Activated naive CD4-positive, alpha-beta T cell treated with anti-CD3 and anti-CD28 coated beads, Interleukin-2, amount 50 U/mL, for 72 hours (primary cell): ENCODE data around the gene SMC1B. TPM values are rescaled to one million over a fixed set of nuclear protein-coding genes. Genes with fewer than 3 reads are reported as not detected.
A peak's percentile ranks its signal among the peaks of the same experiment; 100 is the strongest.
"Not testable (repeated sequence)": the region's sequence is repeated elsewhere in the genome, so short reads cannot be mapped to it uniquely, and the experiment has no call there.

Experiments
- ATAC-seq, 2 donors: fragments of 150-1000 bp; cut with Tn5 transposase; 2 replicates each; pipeline ENCODE4 v1.10.0; 2021; ENCODE audit warnings: mild to moderate bottlenecking in 2 of 2, moderate library complexity in 2 of 2
- DNase-seq, 2 donors: peaks; one replicate each; pipeline ENCODE4 v3.0.0; 2021 to 2022; ENCODE audit warnings: low spot score in 2 of 2
- H3K27ac Mint-ChIP-seq, 2 donors: one replicate each; pipeline ENCODE4 v1.8.0; 2022; ENCODE audit warnings: mild to moderate bottlenecking in 2 of 2, mixed read lengths in 2 of 2
- H3K36me3 Mint-ChIP-seq, 2 donors: one replicate each; pipeline ENCODE4 v1.8.0; 2022; ENCODE audit warnings: mixed read lengths in 2 of 2
- H3K9me3 Mint-ChIP-seq, 2 donors: one replicate each; pipeline ENCODE4 v1.8.0; 2022; ENCODE audit warnings: mixed read lengths in 2 of 2
- total RNA-seq, 2 donors: library from RNA; stranded (reverse); gene quantifications; one replicate each; pipeline ENCODE4 v1.2.3, GENCODE V29; 2022

SMC1B gene
- total RNA-seq, 2 donors from 2014 or later = 0.80 to 0.93 TPM

DNA sequence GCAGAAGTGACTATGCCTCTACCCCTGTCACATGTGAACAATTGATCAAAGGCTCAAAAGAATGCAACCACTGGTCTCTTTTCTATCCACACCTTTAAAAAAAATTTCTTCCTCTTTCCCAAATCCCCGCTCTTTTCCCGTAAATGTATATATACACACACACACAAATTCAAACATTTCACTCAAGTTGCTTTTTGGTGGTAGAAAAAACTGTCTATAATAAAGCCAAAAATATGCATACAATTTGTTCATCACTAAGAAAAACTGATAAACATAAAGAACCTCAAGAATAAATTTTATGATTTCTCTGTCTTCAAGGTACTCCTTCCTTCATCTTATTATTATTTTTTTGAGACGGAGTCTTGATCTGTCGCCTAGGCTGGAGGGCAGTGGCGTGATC lies 5.6 kb downstream of the SMC1B start:
- Mint-ChIP-seq H3K36me3 (peaks cover 0 to 6% of the 10 kb centered on the region in 2 donors), H3K9me3 (peaks cover 4 to 5% of the 10 kb centered on the region in 2 donors), H3K27ac (no peak overlapping the region)
- ATAC-seq = no peak
- DNase-seq = no peak

DNA sequence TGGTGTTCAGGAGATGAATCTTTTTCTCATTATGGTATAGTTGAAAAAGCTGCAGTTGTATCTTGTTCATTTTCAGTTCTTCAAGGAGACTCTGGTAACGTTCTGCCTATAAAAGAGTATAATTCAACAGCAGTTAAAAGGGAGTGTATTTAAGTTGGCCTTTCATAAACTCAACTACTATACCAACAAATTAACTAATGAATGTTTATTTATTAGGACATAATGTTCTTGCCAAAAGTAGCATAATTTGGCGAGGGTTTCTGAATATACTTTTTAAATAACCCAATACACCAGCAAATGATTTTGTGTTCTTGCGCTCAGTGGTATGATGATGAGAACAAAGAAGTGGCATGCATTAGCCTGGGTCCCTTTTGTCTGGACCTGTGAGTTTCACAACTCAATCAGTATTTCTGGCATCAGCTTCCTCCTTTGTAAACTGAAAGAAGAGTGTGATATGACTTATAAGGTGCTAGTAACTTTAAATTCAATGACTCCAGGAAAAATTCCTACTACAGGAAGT lies 10.9 kb downstream of the SMC1B start:
- H3K27ac Mint-ChIP-seq = no peak overlapping the region
- peaks cover 0 to under 1% of the 10 kb centered on the region in 2 donors for H3K36me3 Mint-ChIP-seq
- DNase-seq (no peak), ATAC-seq (no peak)
- H3K9me3 Mint-ChIP-seq = no peaks in the 10 kb centered on the region

DNA sequence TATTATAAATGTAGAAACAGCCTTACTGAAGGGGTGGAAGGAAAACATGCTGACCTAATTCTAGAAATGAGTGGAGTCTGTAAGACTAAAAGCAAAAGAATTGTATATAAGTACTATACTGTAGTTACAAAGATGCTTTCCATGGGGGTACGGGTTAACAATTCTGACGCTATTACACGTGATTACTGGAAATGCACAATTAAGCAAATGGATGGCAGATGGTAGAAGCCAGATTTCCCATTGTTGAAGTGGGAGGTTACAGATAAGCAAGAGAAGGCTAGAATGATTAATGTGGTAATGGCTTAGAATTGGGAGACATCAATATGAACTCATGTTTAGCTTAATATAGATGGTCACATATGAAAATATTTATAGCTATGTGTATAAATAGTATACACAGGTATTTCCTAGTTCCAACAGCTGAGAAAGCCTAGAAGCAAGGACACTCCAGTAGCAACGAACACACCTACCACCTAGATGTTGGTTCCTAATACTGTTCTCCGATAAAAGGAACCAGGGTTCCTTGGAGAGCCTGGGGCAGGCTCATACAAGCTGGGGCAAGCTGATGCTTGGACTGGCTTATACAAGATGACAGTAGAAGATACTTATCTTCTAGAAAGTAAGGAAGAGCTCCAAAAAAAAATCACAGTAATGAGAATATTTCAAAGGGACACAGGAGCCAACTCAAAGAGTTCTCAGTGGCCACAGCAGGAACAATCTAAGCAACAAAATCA lies 13.5 kb downstream of the SMC1B start:
- Mint-ChIP-seq H3K36me3 (no peaks in the 10 kb centered on the region), H3K27ac (no peak overlapping the region), H3K9me3 (no peaks in the 10 kb centered on the region)
- ATAC-seq (no peak), DNase-seq (no peak)

DNA sequence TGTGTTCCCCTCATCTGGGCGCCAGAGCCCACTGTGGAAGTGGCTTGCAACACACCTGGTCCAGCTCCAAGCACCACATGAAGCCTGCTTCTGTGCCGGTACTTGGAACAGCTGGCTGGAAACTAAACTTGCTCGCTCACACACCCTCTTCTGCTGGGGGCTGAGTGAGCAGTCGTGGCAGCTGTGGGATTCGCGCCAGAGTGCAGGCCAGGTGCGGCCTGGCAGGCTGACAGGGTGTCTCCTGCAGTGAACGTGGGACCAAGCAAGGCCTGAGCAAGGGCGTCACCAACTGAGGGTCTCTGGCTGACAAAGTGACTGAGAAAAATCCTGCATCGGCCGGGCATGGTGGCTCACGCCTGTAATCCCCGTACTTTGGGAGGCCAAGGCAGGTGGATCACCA lies 15.2 kb downstream of the SMC1B start:
- DNase-seq (no peak), ATAC-seq (no peak)

GRCh38 chr22:45397806-45398205 lies 15.6 kb downstream of the SMC1B start:
- no peak for ATAC-seq
- Mint-ChIP-seq H3K27ac (peak overlapping the region in 1 of 2 donors; percentile 68), H3K9me3 (no peaks in the 10 kb centered on the region), H3K36me3 (no peaks in the 10 kb centered on the region)
- no peak for DNase-seq

More for the DNA sequence above, 15.2 kb downstream of the SMC1B start:
- H3K36me3 Mint-ChIP-seq = no peaks in the 10 kb centered on the region
- H3K9me3 Mint-ChIP-seq = no peaks in the 10 kb centered on the region
- no peak overlapping the region for H3K27ac Mint-ChIP-seq

DNA sequence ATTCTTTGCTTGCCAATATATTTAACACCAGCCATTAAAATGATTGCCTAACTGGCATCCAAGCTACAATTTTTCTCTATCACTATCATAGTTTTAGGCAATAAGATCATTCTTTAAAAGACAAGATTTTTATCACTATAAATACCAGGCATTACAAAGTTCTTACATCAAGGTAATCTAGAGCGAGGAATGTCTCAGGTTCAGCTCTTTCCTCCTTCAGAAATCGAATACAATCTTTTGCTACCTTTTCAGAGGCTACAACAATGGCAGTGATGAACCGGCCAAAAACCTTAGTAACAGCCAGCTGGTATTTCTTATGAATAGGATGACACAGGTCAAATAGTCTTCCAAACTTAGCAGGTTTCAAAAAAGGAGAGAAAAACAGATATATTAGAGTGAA lies 23.9 kb downstream of the SMC1B start:
- Mint-ChIP-seq H3K27ac (no peak overlapping the region), H3K36me3 (no peaks in the 10 kb centered on the region), H3K9me3 (no peaks in the 10 kb centered on the region)
- ATAC-seq (no peak), DNase-seq (no peak)

GRCh38 chr22:45381348-45381747 lies 32.1 kb downstream of the SMC1B start:
- H3K9me3 Mint-ChIP-seq = no peaks in the 10 kb centered on the region
- ATAC-seq (no peak), DNase-seq (no peak)

DNA sequence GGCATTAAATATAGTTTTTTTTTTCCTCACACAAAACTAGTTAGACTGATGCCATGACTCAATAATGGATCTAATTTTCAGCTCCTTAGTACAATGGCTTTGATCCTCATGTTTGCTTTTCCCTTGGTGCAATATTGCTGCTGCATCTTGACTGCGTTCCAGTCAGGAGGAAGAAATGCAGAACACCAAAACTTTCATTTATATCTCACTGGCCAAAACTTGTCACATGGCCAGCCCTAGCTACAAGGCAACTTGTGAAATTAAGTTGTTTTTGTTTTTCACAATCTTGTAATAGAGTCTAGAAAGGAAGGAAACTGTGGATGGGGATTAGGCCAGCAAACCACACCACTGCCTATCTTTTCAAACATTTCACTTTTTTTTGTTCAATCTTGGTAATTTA lies 36.7 kb downstream of the SMC1B start:
- no peak for ATAC-seq
- DNase-seq = no peak
- H3K27ac Mint-ChIP-seq = no peak overlapping the region

More at GRCh38 chr22:45381348-45381747, 32.1 kb downstream of the SMC1B start:
- Mint-ChIP-seq H3K27ac (no peak overlapping the region), H3K36me3 (no peaks in the 10 kb centered on the region)

GRCh38 chr22:45376009-45376408 lies 37.4 kb downstream of the SMC1B start:
- Mint-ChIP-seq H3K27ac (no peak overlapping the region), H3K9me3 (no peaks in the 10 kb centered on the region), H3K36me3 (no peaks in the 10 kb centered on the region)
- ATAC-seq (peak; percentile 39 to 53), DNase-seq (no peak)

More for the DNA sequence above, 36.7 kb downstream of the SMC1B start:
- Mint-ChIP-seq H3K36me3 (no peaks in the 10 kb centered on the region), H3K9me3 (no peaks in the 10 kb centered on the region)

- not testable (repeated sequence) for H3K36me3 Mint-ChIP-seq, ATAC-seq, H3K9me3 Mint-ChIP-seq, H3K27ac Mint-ChIP-seq, DNase-seq
These were observed 39.8 kb downstream of the SMC1B start for GRCh38 chr22:45373592-45373991.

- ATAC-seq = no peak
- H3K36me3 Mint-ChIP-seq = peaks cover 0 to 9% of the 10 kb centered on the region in 2 donors
- no peak overlapping the region for H3K27ac Mint-ChIP-seq
- peaks cover 6 to 7% of the 10 kb centered on the region in 2 donors for H3K9me3 Mint-ChIP-seq
- DNase-seq = no peak
These were observed 46.7 kb downstream of the SMC1B start for GRCh38 chr22:45366713-45367112.

DNA sequence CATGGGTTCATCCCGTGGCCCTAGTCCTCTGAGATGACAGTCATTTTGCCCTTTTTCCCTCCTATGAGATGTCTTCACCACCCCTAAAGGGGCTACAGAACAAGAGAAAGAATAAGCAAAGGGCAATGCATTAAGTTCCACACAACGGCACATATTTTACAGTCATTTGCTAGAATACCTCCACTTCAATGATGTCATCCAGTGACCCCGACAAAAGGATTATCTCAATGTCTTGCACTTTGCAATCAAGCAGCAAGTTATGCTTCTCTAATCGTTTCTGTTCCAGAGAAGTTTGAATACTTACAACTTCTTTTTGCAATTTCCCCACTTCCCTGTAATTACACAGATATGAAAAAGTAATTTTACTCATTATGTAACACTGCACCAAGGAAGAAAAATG lies 53.8 kb downstream of the SMC1B start:
- ATAC-seq (no peak), DNase-seq (no peak)
- Mint-ChIP-seq H3K36me3 (no peaks in the 10 kb centered on the region), H3K27ac (no peak overlapping the region), H3K9me3 (no peaks in the 10 kb centered on the region)

GRCh38 chr22:45358127-45358526 lies 55.3 kb downstream of the SMC1B start:
- Mint-ChIP-seq H3K9me3 (no peaks in the 10 kb centered on the region), H3K27ac (no peak overlapping the region), H3K36me3 (no peaks in the 10 kb centered on the region)
- no peak for ATAC-seq
- no peak for DNase-seq

GRCh38 chr22:45357490-45357889 lies 55.9 kb downstream of the SMC1B start:
- Mint-ChIP-seq H3K27ac (no peak overlapping the region), H3K9me3 (no peaks in the 10 kb centered on the region), H3K36me3 (no peaks in the 10 kb centered on the region)
- ATAC-seq (no peak), DNase-seq (no peak)

GRCh38 chr22:45353786-45354185 lies 59.6 kb downstream of the SMC1B start:
- peak overlapping the region in 1 of 2 donors; percentile 65 for H3K27ac Mint-ChIP-seq
- DNase-seq = no peak
- no peaks in the 10 kb centered on the region for H3K9me3 Mint-ChIP-seq
- no peaks in the 10 kb centered on the region for H3K36me3 Mint-ChIP-seq
- ATAC-seq = no peak

DNA sequence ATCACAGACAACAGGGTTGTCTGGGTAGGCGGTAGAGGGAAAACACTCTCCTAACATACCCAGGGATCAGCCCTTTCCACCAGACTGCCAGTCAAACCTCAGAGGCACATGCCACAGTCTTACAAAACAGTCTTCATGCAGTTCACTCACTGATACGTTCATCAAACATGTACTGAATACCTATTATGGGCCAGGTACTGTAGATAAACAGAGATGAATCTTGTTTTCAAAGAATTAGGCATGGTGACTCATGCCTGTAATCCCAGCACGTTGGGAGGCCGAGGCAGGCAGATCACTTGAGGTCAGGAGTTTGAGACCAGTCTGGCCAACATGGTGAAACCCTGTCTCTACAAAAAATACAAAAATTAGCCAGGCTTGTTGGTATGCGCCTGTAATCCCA lies 60.6 kb downstream of the SMC1B start:
- H3K27ac Mint-ChIP-seq = peak overlapping the region in 1 of 2 donors; percentile 20
- not testable (repeated sequence) for ATAC-seq, H3K9me3 Mint-ChIP-seq, DNase-seq, H3K36me3 Mint-ChIP-seq

GRCh38 chr22:45351956-45352355 lies 61.4 kb downstream of the SMC1B start:
- Mint-ChIP-seq H3K9me3 (no peaks in the 10 kb centered on the region), H3K36me3 (no peaks in the 10 kb centered on the region), H3K27ac (no peak overlapping the region)
- ATAC-seq (no peak), DNase-seq (no peak)

- no peaks in the 10 kb centered on the region for H3K36me3 Mint-ChIP-seq
- H3K27ac Mint-ChIP-seq = no peak overlapping the region
- ATAC-seq (no peak), DNase-seq (no peak)
- H3K9me3 Mint-ChIP-seq = no peaks in the 10 kb centered on the region
These were observed 63.5 kb downstream of the SMC1B start for GRCh38 chr22:45349916-45350315.
